Neuron (in vitro differentiated cells): ENCODE results near the gene GLRX5.
"Not testable (repeated sequence)": the region's sequence is repeated elsewhere in the genome, so short reads cannot be mapped to it uniquely, and the experiment has no call there.

Experiments
- H2AFZ ChIP-seq: one replicate; pipeline ENCODE4 v1.6.1; 2013; ENCODE audit warnings: low read depth, mild to moderate bottlenecking, inconsistent platforms, low read length, moderate library complexity
- H3K27me3 ChIP-seq: one replicate; pipeline ENCODE4 v1.6.1; 2013; ENCODE audit warnings: low read length; ENCODE audit not compliant: insufficient read depth
- H3K36me3 ChIP-seq: one replicate; pipeline ENCODE4 v1.6.1; 2013; ENCODE audit warnings: low read length; ENCODE audit not compliant: insufficient read depth
- H3K4me1 ChIP-seq: one replicate; pipeline ENCODE4 v1.6.1; 2013; ENCODE audit warnings: low read length; ENCODE audit not compliant: insufficient read depth
- H3K4me3 ChIP-seq: 2 replicates; pipeline ENCODE4 v1.5.1; 2013; ENCODE audit warnings: mild to moderate bottlenecking, low read length, moderate library complexity
- H3K9me3 ChIP-seq: one replicate; pipeline ENCODE4 v1.6.1; 2013; ENCODE audit warnings: low read length

Gene GLRX5

DNA sequence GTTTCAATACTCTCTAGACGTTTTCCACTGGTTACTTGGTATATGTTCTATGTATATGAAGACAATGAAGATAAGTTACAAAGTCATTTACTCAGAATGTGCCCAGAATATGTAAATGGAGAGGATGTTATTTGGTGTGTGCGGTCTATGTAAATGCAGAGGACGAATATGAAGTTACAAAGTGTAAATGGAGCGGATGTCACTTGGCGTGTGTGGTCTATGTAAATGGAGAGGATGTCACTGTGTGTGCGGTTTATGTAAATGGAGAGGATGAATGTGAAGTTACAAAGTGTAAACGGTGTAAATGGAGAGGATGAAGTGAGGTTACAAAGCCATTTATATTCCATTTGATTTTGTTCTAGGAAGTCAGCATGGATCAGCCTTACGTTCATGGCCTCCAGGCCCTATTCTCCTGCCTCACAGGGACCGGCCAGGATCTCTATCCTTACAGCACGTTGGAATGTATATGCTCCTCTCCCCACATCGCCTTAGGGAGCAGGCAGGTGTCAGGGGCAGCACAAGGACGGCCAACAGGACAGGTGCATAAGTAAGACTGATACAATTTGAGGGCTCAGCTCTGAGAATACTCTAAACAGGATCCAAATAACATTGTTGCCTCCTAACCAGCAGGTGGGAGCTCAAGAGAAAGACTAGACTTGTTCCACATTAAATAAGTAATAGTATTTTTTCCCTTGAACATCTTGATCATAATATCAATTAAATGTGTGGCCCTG lies 42.4 kb downstream of the GLRX5 start:
- H3K36me3 ChIP-seq, result no peaks in the 10 kb centered on the region
- no peaks in the 10 kb centered on the region for H3K27me3 ChIP-seq
- peaks cover 2% of the 10 kb centered on the region for H3K4me1 ChIP-seq
- no peaks in the 10 kb centered on the region for H3K9me3 ChIP-seq
- no peak overlapping the region for H3K4me3 ChIP-seq
- no peak overlapping the region for H2AFZ ChIP-seq

DNA sequence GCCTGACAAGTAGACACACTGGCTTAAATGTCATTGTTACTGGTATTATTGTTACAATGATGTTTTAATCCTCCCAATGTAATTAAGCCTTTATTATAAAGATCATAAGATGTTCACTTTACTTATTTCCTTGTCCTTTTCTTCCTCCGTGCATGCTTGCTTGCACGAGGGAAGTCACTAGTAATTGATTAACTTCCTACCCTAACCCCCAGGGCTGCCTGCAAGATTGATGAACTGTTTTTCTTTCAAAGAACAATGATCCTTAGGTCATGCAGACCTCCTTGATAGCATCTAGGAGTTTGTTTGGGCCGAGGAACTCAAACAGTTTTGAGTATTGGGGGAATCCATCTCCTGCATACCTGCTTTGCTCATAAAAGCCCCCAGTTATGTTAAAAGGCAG lies 43.0 kb downstream of the GLRX5 start:
- no peaks in the 10 kb centered on the region for H3K9me3 ChIP-seq
- H3K4me1 ChIP-seq, result peaks cover 2% of the 10 kb centered on the region
- no peak overlapping the region for H3K4me3 ChIP-seq
- no peak overlapping the region for H2AFZ ChIP-seq
- H3K27me3 ChIP-seq, result no peaks in the 10 kb centered on the region
- no peaks in the 10 kb centered on the region for H3K36me3 ChIP-seq

DNA sequence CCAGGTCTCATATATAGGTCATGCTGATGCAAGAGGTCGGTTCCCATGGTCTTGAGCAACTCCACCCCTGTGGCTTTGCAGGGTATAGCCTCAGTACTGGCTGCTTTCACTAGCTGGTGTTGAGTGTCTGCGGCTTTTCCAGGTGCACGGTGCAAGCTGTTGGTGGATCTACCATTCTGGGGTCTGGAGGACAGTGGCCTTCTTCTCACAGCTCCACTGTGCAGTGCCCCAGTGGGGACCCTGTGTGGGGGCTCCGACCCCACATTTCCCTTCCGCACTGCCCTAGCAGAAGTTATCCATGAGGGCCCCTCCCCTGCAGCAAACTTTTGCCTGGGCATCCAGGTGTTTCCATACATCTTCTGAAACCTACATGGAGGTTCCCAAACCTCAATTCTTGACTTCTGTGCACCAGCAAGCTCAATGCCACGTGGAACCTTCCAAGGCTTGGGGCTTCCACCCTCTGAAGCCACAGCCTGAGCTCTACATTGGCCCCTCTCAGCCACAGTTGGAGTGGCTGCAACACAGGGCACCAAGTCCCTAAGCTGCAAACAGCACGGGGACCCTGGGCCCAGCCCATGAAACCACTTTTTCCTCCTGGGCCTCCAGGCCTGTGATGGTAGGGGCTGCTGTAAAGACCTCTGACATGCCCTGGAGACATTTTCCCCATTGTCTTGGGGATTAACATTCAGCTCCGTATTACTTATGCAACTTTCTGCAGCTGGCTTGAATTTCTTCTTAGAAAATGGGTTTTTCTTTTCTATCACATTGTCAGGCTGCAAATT lies 49.2 kb downstream of the GLRX5 start:
- H3K36me3 ChIP-seq, H3K9me3 ChIP-seq, H3K27me3 ChIP-seq, H3K4me1 ChIP-seq, H2AFZ ChIP-seq, H3K4me3 ChIP-seq: not testable (repeated sequence)

DNA sequence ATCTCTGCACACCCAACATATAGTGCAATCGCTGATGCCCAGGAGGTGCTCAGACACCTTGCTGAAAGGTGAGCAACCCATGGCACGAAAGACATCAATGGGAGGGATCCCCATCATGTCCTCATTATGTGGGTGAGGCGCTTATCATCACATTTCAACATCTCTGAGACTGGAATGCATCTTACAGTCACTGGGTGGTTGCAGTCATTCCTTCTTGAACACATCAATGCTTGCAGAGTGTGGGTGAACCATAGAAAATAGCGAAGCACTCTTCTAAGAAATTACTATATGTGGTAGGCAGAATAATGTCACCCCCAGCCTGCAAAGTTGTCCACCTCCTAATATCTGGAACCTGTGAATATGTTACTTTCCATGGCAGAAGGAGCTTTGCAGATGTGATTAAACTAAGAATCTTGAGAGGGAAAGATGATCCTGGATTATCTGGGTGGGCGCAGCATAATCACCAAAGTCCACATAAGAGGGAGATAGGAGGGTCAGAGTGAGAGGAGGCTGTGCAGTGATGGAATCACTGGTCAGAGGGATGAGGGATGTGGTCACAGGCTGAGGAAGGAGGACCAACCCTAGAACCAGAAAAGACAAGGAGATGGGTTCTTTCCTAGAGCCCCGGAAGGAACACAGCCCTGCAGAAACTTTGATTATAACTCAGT lies 51.2 kb downstream of the GLRX5 start:
- Histone ChIP-seq H3K27me3 (no peaks in the 10 kb centered on the region), H3K4me3 (no peak overlapping the region), H3K4me1 (no peaks in the 10 kb centered on the region), H3K9me3 (no peaks in the 10 kb centered on the region), H2AFZ (no peak overlapping the region), H3K36me3 (no peaks in the 10 kb centered on the region)

GRCh38 chr14:95591182-95591581 lies 56.3 kb downstream of the GLRX5 start:
- H3K9me3 ChIP-seq, H3K4me3 ChIP-seq, H3K27me3 ChIP-seq, H2AFZ ChIP-seq, H3K4me1 ChIP-seq, H3K36me3 ChIP-seq: not testable (repeated sequence)
